Type B pancreatic cell (in vitro differentiated cells): ENCODE data around the gene PCDHGB5. TPM values are rescaled to one million over a fixed set of nuclear protein-coding genes. Genes with fewer than 3 reads are reported as not detected.

Experiments used
- DNase-seq: peaks from one replicate; pipeline ENCODE4 v3.0.0; 2021; ENCODE audit warnings: mixed read lengths; ENCODE audit not compliant: unreplicated experiment; ENCODE audit errors: extremely low spot score
- H3K27ac Mint-ChIP-seq: 2 replicates; pipeline ENCODE4 v1.8.0; 2021; ENCODE audit warnings: mild to moderate bottlenecking, mixed read lengths
- H3K27me3 Mint-ChIP-seq: 2 replicates; pipeline ENCODE4 v1.8.0; 2021; ENCODE audit warnings: mixed read lengths
- H3K36me3 Mint-ChIP-seq: 2 replicates; pipeline ENCODE4 v1.8.0; 2021; ENCODE audit warnings: mixed read lengths
- H3K4me1 Mint-ChIP-seq: one replicate; pipeline ENCODE4 v1.8.0; 2021; ENCODE audit warnings: mixed read lengths; ENCODE audit not compliant: unreplicated experiment
- H3K4me3 Mint-ChIP-seq: 2 replicates; pipeline ENCODE4 v1.8.0; 2021; ENCODE audit warnings: mild to moderate bottlenecking, mixed read lengths
- H3K9me3 Mint-ChIP-seq: 2 replicates; pipeline ENCODE4 v1.8.0; 2021; ENCODE audit warnings: mixed read lengths
- CTCF ChIP-seq: fragments of 200-600 bp; sonication (generic); conservative IDR thresholded peaks from 2 replicates; pipeline ENCODE4 v1.5.0; 2021; ENCODE audit warnings: antibody characterized with exemption, mild to moderate bottlenecking
- total RNA-seq: library from RNA; stranded (reverse); gene quantifications from 2 replicates; pipeline ENCODE4 v1.2.1, GENCODE V29; 2021; ENCODE audit warnings: low replicate concordance

The PCDHGB5 gene
- total RNA-seq, 1 donor from 2014 or later = 2.6 TPM

- no peak within 1 kb of the TSS for H3K4me3 Mint-ChIP-seq
- TF ChIP-seq CTCF = no peak
- H3K27me3 Mint-ChIP-seq = no peaks in the 10 kb centered on the region
- no peak within 1 kb of the TSS for H3K27ac Mint-ChIP-seq
- no peaks in the 10 kb centered on the region for H3K4me1 Mint-ChIP-seq
- peaks cover 10% of the 10 kb centered on the region for H3K9me3 Mint-ChIP-seq
- no peaks in the 10 kb centered on the region for H3K36me3 Mint-ChIP-seq
- no peak for DNase-seq
These were observed 33.6 kb upstream of the PCDHGB5 start, which contains the start of gene PCDHGA5 for GRCh38 chr5:141363952-141364660. Gene PCDHGA5 (plus strand): TSS chr5:141364162. CDS start chr5:141364331, 169 bp downstream.

GRCh38 chr5:141366016-141366896, 31.5 kb upstream of the PCDHGB5 start:
- peaks cover 5% of the 10 kb centered on the region for H3K9me3 Mint-ChIP-seq
- no peaks in the 10 kb centered on the region for H3K27me3 Mint-ChIP-seq
- H3K27ac Mint-ChIP-seq = no peak overlapping the region
- DNase-seq = no peak
- H3K36me3 Mint-ChIP-seq = no peaks in the 10 kb centered on the region
- H3K4me3 Mint-ChIP-seq = no peak overlapping the region
- no peak for TF ChIP-seq CTCF
- no peaks in the 10 kb centered on the region for H3K4me1 Mint-ChIP-seq

- H3K9me3 Mint-ChIP-seq = peaks cover 4% of the 10 kb centered on the region
- H3K4me1 Mint-ChIP-seq = no peaks in the 10 kb centered on the region
- H3K36me3 Mint-ChIP-seq = peaks cover 3% of the 10 kb centered on the region
- TF ChIP-seq CTCF = no peak
- no peak within 1 kb of the TSS for H3K27ac Mint-ChIP-seq
- DNase-seq = no peak
- no peaks in the 10 kb centered on the region for H3K27me3 Mint-ChIP-seq
- H3K4me3 Mint-ChIP-seq = no peak within 1 kb of the TSS
These were observed 27.5 kb upstream of the PCDHGB5 start, which contains the start of gene PCDHGB3 for GRCh38 chr5:141369994-141370848. Gene PCDHGB3 (plus strand): TSS chr5:141370242. CDS start chr5:141370395, 153 bp downstream.

GRCh38 chr5:141371572-141372475, 25.9 kb upstream of the PCDHGB5 start:
- Mint-ChIP-seq H3K4me1 (no peaks in the 10 kb centered on the region), H3K27me3 (no peaks in the 10 kb centered on the region), H3K4me3 (no peak overlapping the region), H3K36me3 (peaks cover 3% of the 10 kb centered on the region), H3K27ac (no peak overlapping the region), H3K9me3 (peaks cover 4% of the 10 kb centered on the region)
- DNase-seq = no peak
- no peak for TF ChIP-seq CTCF
